Thyroid gland (tissue), 4 donors: ENCODE data around the gene CIRBP. TPM values are rescaled to one million over a fixed set of nuclear protein-coding genes. Genes with fewer than 3 reads are reported as not detected.

Experiments
- DNase-seq, 2 donors: peaks; one replicate each; pipeline ENCODE4 v3.0.0-alpha.2; 2019
- H3K27ac ChIP-seq, 3 donors: fragments of 200-600 bp; sonication (generic); 1 replicate in 2 of 3; 2 replicates in 1 of 3; pipeline ENCODE4 v1.5.1; 2016 to 2019; ENCODE audit warnings: mild to moderate bottlenecking in 1 of 3, moderate library complexity in 1 of 3
- H3K27me3 ChIP-seq: fragments of 200-600 bp; sonication (generic); one replicate; pipeline ENCODE4 v1.5.1; 2019
- H3K36me3 ChIP-seq, 2 donors: fragments of 200-600 bp; sonication (generic); one replicate each; pipeline ENCODE4 v1.5.1; 2016 to 2019
- H3K4me1 ChIP-seq, 2 donors: fragments of 200-600 bp; sonication (generic); one replicate each; pipeline ENCODE4 v1.5.1; 2017 to 2019
- H3K4me3 ChIP-seq, 3 donors: fragments of 200-600 bp; sonication (generic); replicated peaks in 1 of 3; 1 replicate in 2 of 3; 2 replicates in 1 of 3; pipeline ENCODE4 v1.5.1; 2016; ENCODE audit warnings: mild to moderate bottlenecking in 1 of 3
- H3K9me3 ChIP-seq: fragments of 200-600 bp; sonication (generic); one replicate; pipeline ENCODE4 v1.5.1; 2017
- CTCF ChIP-seq, 6 experiments: fragments of 200-600 bp in 3 of 6; fragments of 450-650 bp in 3 of 6; sonication (generic) in 3 of 6; IDR thresholded peaks; one replicate each; pipeline ENCODE4 v1.5.1; 2016 to 2019; ENCODE audit warnings: antibody characterized with exemption in 6 of 6, mild to moderate bottlenecking in 2 of 6, inconsistent platforms in 1 of 6, moderate library complexity in 1 of 6
- POLR2A ChIP-seq, 2 donors: fragments of 450-650 bp; IDR thresholded peaks; one replicate each; pipeline ENCODE4 v1.6.1; 2017; ENCODE audit warnings: antibody characterized with exemption in 2 of 2, mild to moderate bottlenecking in 2 of 2, moderate library complexity in 1 of 2
- WGBS, 2 donors: methylation state at CpG; one replicate each; pipeline ENCODE4 v1.1.5; 2017; 5-methylcytosine and 5-hydroxymethylcytosine counted together
- intact Hi-C: fragments of 100-400 bp; cut with DNase I; formaldehyde crosslinking; loops from one replicate; pipeline ENCODE4 v1.15.1; 2023
- total RNA-seq, 4 donors: library from RNA; depleted of rRNA; stranded (reverse); fragments of >200 nt; gene quantifications; one replicate each; pipeline ENCODE4 v1.2.3, GENCODE V29; 2016

The CIRBP gene
- total RNA-seq, 4 donors from 2014 or later = 679 to 1,194 (median 893) TPM

GRCh38 chr19:1234051-1234954, 34.8 kb upstream of the CIRBP start:
- 93 to 95% methylated on average over 29 to 38 of the region's 45 CpGs for WGBS, 2 donors
- DNase-seq = no peak
- intact Hi-C loops = loop anchor here (10.0 kb wide), 1 partner anchor 310 kb away; the partner anchor contains the start of gene ARID3A
- Histone ChIP-seq H3K4me1 (peaks cover 16 to 37% of the 10 kb centered on the region in 2 donors), H3K4me3 (no peak overlapping the region), H3K36me3 (no peaks in the 10 kb centered on the region), H3K27ac (no peak overlapping the region), H3K27me3 (no peaks in the 10 kb centered on the region), H3K9me3 (no peaks in the 10 kb centered on the region)
- TF ChIP-seq CTCF (IDR thresholded peaks at IDR 0.05) = no peak
- no peak for TF ChIP-seq POLR2A (IDR thresholded peaks at IDR 0.05)

GRCh38 chr19:1234955-1235380, 34.2 kb upstream of the CIRBP start:
- H3K4me1 ChIP-seq = peaks cover 16 to 41% of the 10 kb centered on the region in 2 donors
- WGBS, 2 donors = 94 to 96% methylated on average over 24 to 34 of the region's 43 CpGs
- H3K27me3 ChIP-seq = no peaks in the 10 kb centered on the region
- no peak for TF ChIP-seq CTCF (IDR thresholded peaks at IDR 0.05)
- TF ChIP-seq POLR2A (IDR thresholded peaks at IDR 0.05) = no peak
- intact Hi-C loops = loop anchor here (10.0 kb wide), 1 partner anchor 310 kb away; the partner anchor contains the start of gene ARID3A
- no peak for DNase-seq
- no peaks in the 10 kb centered on the region for H3K36me3 ChIP-seq
- H3K4me3 ChIP-seq = no peak overlapping the region
- H3K9me3 ChIP-seq = no peaks in the 10 kb centered on the region
- no peak overlapping the region for H3K27ac ChIP-seq

GRCh38 chr19:1235625-1236538, 33.2 kb upstream of the CIRBP start:
- no peak overlapping the region for H3K27ac ChIP-seq
- intact Hi-C loops = loop anchor here (10.0 kb wide), 1 partner anchor 311 kb away; the partner anchor contains the start of gene ARID3A
- no peaks in the 10 kb centered on the region for H3K9me3 ChIP-seq
- WGBS, 2 donors = 89 to 100% methylated on average over 1 to 7 of the region's 39 CpGs
- no peak for DNase-seq
- no peaks in the 10 kb centered on the region for H3K27me3 ChIP-seq
- peaks cover 22 to 48% of the 10 kb centered on the region in 2 donors for H3K4me1 ChIP-seq
- TF ChIP-seq POLR2A (IDR thresholded peaks at IDR 0.05) (no peak), CTCF (IDR thresholded peaks at IDR 0.05) (no peak)
- H3K36me3 ChIP-seq = no peaks in the 10 kb centered on the region
- H3K4me3 ChIP-seq = no peak overlapping the region

GRCh38 chr19:1236576-1236975, 32.6 kb upstream of the CIRBP start:
- Histone ChIP-seq H3K9me3 (no peaks in the 10 kb centered on the region), H3K27me3 (no peaks in the 10 kb centered on the region), H3K27ac (no peak overlapping the region), H3K4me1 (peaks cover 28 to 52% of the 10 kb centered on the region in 2 donors), H3K4me3 (peak overlapping the region in 1 of 3 donors; percentile 51), H3K36me3 (no peaks in the 10 kb centered on the region)
- intact Hi-C loops = loop anchor here (10.0 kb wide), 1 partner anchor 312 kb away; the partner anchor contains the start of gene ARID3A
- 57 to 70% methylated on average over 8 to 9 of the region's 42 CpGs for WGBS, 2 donors
- DNase-seq = no peak
- TF ChIP-seq CTCF (IDR thresholded peaks at IDR 0.05) (no peak), POLR2A (IDR thresholded peaks at IDR 0.05) (no peak)
